T1000 (cell line): Measurements from ENCODE around the gene THRB.

Experiments used
- DNase-seq: peaks from one replicate; lab custom pipeline; 2025; ENCODE audit warnings: mixed read lengths; lab: John Stamatoyannopoulos, UW

Gene THRB

GRCh38 chr3:24348348-24348747 is 146.3 kb downstream of the THRB start:
- no peak for DNase-seq

GRCh38 chr3:24344784-24345439 is 149.7 kb downstream of the THRB start:
- DNase-seq = no peak

GRCh38 chr3:24343084-24343783 is 151.4 kb downstream of the THRB start:
- DNase-seq = no peak

GRCh38 chr3:24342275-24342674 is 152.4 kb downstream of the THRB start:
- DNase-seq = no peak

GRCh38 chr3:24341668-24342067 is 153.0 kb downstream of the THRB start:
- DNase-seq = no peak

- no peak for DNase-seq
These were observed 153.7 kb downstream of the THRB start for GRCh38 chr3:24340966-24341365.

- no peak for DNase-seq
These were observed 154.5 kb downstream of the THRB start for GRCh38 chr3:24340161-24340560.

GRCh38 chr3:24339266-24339825 is 155.3 kb downstream of the THRB start:
- DNase-seq = no peak

GRCh38 chr3:24338409-24339130 is 156.1 kb downstream of the THRB start:
- DNase-seq = no peak

- DNase-seq = no peak
These were observed 158.5 kb downstream of the THRB start for GRCh38 chr3:24336101-24336500.

- DNase-seq = no peak
These were observed 162.6 kb downstream of the THRB start for GRCh38 chr3:24332092-24332491.

GRCh38 chr3:24323272-24323671 is 171.4 kb downstream of the THRB start:
- no peak for DNase-seq

GRCh38 chr3:24320601-24321000 is 174.0 kb downstream of the THRB start:
- DNase-seq = no peak

GRCh38 chr3:24318677-24319287 is 175.9 kb downstream of the THRB start:
- peak; percentile 36 for DNase-seq

GRCh38 chr3:24316887-24317383 is 177.7 kb downstream of the THRB start:
- DNase-seq = no peak

GRCh38 chr3:24315971-24316370 is 178.7 kb downstream of the THRB start:
- no peak for DNase-seq

GRCh38 chr3:24315356-24315755 is 179.3 kb downstream of the THRB start:
- DNase-seq = no peak

- DNase-seq = no peak
These were observed 182.8 kb downstream of the THRB start for GRCh38 chr3:24311881-24312280.

GRCh38 chr3:24310887-24311286 is 183.8 kb downstream of the THRB start:
- DNase-seq = no peak

- no peak for DNase-seq
These were observed 188.1 kb downstream of the THRB start for GRCh38 chr3:24306518-24306917.

- no peak for DNase-seq
These were observed 188.7 kb downstream of the THRB start for GRCh38 chr3:24305795-24306467.
